Measurements from ENCODE around the gene ANKRD28.

The ANKRD28 gene

DNA sequence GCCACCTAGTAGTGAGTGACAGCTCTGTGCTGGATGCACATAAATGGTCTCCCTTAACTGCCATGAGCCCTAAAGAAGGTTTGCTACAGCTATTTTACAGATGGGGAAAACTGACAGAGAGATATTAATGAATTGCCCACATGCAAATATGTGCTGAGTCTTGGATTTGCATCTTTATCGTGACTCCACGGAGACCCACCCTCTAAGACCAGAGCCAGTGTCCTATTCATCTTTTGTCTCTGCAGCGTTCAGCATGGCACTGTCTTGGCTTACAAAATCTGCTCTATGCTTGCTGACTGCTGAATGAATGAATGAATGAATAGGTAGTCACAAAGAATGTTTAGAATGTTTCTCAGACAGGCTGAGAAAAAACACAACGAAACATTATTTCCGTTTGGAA, 147.9 kb downstream of the ANKRD28 start:
- ChIA-PET POLR2A (no interaction called here), CTCF (interaction anchor here (1.0 to 1.4 kb wide), 2 partner anchors 8 to 20 kb away, joined by 3 to 4 read pairs; no protein-coding TSS in a partner anchor)
- TF ChIP-seq, protein P1, sequence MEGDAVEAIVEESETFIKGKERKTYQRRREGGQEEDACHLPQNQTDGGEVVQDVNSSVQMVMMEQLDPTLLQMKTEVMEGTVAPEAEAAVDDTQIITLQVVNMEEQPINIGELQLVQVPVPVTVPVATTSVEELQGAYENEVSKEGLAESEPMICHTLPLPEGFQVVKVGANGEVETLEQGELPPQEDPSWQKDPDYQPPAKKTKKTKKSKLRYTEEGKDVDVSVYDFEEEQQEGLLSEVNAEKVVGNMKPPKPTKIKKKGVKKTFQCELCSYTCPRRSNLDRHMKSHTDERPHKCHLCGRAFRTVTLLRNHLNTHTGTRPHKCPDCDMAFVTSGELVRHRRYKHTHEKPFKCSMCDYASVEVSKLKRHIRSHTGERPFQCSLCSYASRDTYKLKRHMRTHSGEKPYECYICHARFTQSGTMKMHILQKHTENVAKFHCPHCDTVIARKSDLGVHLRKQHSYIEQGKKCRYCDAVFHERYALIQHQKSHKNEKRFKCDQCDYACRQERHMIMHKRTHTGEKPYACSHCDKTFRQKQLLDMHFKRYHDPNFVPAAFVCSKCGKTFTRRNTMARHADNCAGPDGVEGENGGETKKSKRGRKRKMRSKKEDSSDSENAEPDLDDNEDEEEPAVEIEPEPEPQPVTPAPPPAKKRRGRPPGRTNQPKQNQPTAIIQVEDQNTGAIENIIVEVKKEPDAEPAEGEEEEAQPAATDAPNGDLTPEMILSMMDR (IDR thresholded peaks at IDR 0.05; ENCODE audit: insufficient read depth, low read length, missing control alignments): no peak
- DNase-seq (ENCODE audit: low read depth, low spot score): no peak
- no peak overlapping the region for H3K4me3 ChIP-seq (ENCODE audit: low read depth, low read length)

DNA sequence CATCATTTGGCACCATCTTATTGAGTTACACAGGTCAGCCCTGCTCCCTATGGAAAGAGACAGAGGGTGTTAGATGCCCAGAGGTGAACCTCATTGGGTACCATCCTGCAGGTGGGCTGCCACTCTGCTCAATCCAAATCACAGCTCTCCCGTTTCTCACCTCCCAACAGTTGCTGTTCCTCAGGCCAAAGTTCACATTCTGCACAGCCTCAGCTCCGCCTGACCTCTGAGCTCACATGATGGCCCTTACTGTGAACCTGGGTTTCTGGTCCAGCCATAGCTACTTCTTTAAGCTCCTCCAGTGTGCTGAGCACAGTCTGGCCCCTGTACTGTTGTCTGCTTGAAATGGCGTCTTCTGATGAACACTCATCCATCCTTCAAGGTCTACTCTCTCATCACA, 148.4 kb downstream of the ANKRD28 start:
- ChIA-PET CTCF (interaction anchor here (1.0 to 1.2 kb wide), 2 partner anchors 9 to 13 kb away, joined by 3 to 4 read pairs; no protein-coding TSS in a partner anchor), POLR2A (interaction anchor here (0.6 kb wide), 1 partner anchor 148 kb away, joined by 3 read pairs; the partner anchor contains the start of gene ANKRD28)
- H3K4me3 ChIP-seq (ENCODE audit: low read depth, low read length): no peak overlapping the region
- TF ChIP-seq, protein P1 (IDR thresholded peaks at IDR 0.05; ENCODE audit: insufficient read depth, low read length, missing control alignments): no peak
- DNase-seq (ENCODE audit: low read depth, low spot score): no peak

DNA sequence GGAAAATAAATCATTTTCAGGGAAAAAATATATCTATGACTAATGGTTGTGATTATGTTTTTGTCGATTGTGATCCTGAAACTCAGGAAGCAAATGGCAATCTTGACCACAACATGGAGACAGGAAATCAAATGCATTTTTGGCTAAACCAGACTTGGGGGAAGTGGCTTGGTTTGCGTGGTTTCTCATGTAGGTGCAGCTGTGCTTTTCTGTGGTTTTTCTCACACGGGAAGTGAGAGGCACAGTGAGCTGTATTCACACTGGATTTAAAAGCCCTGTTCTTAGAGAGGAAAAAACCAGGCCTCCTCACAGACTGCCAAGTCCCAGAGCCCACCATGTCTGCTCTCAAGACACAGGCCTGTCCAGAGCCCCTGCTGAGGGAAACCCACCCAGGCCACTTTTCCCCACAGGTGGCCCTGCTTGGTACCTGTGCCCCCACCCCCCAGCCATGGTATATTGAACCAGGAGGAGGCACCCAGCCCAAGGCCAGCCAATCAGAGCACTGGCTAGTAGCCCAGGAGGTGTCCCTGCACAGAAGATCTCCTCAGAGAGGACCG, 150.1 kb downstream of the ANKRD28 start:
- TF ChIP-seq, protein P1 (IDR thresholded peaks at IDR 0.05; ENCODE audit: insufficient read depth, low read length, missing control alignments): no peak
- DNase-seq (ENCODE audit: low read depth, low spot score): peak; percentile 97
- ChIA-PET POLR2A (interaction anchor here (0.6 to 3.4 kb wide), 5 partner anchors 12 to 743 kb away, joined by 3 to 29 read pairs (median 5); partner anchors contain the start of gene ANKRD28), CTCF (interaction anchor here (3.1 to 3.4 kb wide), 2 partner anchors 12 to 17 kb away, joined by 13 to 22 read pairs; no protein-coding TSS in a partner anchor)
- H3K4me3 ChIP-seq (ENCODE audit: low read depth, low read length): peak overlapping the region; percentile 9

DNA sequence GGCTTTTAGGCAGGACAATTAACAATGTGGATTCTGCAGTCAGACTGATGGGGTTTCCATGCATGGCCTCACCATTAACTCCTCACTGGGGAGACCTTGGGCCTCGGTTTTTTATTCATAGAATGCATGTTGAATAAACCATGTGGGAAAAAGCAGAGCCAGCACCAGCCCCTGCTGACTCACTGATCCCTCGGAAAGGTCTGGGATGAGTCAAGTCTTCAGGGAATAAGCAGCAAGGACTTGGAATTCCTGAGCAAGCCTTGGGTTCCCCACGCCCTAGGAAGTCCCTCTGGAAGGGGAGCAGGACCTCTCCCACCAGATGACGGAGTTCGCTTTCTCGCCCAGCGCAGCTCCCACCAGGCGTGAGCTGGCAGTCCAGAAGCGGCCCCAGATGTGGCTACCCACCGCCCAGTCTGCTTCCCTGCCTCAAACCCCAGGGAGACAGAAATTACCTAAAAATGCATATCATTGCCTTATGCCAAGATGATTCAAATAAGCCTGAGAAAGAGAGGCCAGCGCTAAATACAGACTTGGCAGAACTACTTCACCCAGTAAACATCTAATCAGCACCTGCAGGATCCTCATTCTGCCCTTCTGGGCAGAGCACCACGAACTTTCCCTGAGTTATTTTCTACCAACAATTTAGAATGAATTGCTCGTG, 150.8 kb downstream of the ANKRD28 start:
- CTCF ChIA-PET: interaction anchor here (3.1 to 3.4 kb wide), 2 partner anchors 11 to 16 kb away, joined by 13 to 22 read pairs; no protein-coding TSS in a partner anchor
- TF ChIP-seq, protein P1 (IDR thresholded peaks at IDR 0.05; ENCODE audit: insufficient read depth, low read length, missing control alignments): no peak
- H3K4me3 ChIP-seq (ENCODE audit: low read depth, low read length): peak overlapping the region; percentile 20
- POLR2A ChIA-PET: interaction anchor here (0.6 to 3.4 kb wide), 3 partner anchors 12 to 744 kb away, joined by 3 to 29 read pairs (median 8); partner anchors contain the start of gene ANKRD28
- DNase-seq (ENCODE audit: low read depth, low spot score): peak; percentile 98

DNA sequence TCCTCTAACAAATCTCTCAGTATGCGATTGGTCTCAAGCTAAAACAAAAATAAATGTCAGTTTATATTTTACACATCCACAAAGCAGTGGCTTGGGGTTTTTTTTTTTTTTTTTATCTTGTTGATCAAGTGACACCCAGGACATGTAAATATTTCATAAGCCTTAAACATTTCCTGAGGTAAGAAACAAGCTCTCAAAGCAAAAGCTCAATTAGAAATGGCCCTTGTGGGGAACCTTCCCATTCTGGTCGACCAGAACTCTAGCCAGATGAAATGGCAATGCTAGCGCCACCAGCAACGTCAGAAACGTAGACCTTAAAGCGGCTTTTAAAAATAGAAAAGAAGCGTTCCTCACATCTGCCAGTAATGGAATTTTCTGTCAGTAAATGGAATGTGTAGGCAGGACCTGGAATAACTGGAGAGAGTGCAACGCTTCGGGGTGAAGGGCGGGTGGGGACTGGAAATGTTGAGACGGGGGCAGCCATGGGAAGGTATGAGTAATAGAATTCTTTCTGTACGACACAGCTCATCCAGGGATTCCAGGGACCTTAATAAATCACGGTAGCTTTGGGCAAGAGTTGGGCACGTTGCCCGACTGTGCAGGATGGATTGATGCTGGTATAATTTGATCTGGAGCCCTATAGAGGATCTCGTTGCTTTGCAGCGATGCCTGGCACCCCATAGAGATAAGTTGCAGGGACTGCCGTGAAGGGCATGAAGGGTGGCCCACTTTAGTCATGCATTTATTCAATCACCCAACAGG, 151.9 kb downstream of the ANKRD28 start:
- peak; percentile 80 for DNase-seq (ENCODE audit: low read depth, low spot score)
- H3K4me3 ChIP-seq (ENCODE audit: low read depth, low read length): no peak overlapping the region
- TF ChIP-seq, protein P1 (IDR thresholded peaks at IDR 0.05; ENCODE audit: insufficient read depth, low read length, missing control alignments): no peak
- POLR2A ChIA-PET: interaction anchor here (1.5 to 3.4 kb wide), 3 partner anchors 11 to 152 kb away, joined by 8 to 29 read pairs (median 8); partner anchors contain the start of gene ANKRD28
- CTCF ChIA-PET: interaction anchor here (3.1 to 3.4 kb wide), 2 partner anchors 10 to 15 kb away, joined by 13 to 22 read pairs; no protein-coding TSS in a partner anchor

All from AG04449 (cell line).